Activated CD4-positive, alpha-beta T cell treated with anti-CD3 and anti-CD28 coated beads, Interleukin-2, amount 50 U/mL, for 48 hours (primary cell): ENCODE measurements around the gene LDHAL6B.

Experiments used
- DNase-seq, 2 experiments: peaks; one replicate each; pipeline ENCODE4 v3.0.0-alpha.2; 2020

Gene LDHAL6B

DNA sequence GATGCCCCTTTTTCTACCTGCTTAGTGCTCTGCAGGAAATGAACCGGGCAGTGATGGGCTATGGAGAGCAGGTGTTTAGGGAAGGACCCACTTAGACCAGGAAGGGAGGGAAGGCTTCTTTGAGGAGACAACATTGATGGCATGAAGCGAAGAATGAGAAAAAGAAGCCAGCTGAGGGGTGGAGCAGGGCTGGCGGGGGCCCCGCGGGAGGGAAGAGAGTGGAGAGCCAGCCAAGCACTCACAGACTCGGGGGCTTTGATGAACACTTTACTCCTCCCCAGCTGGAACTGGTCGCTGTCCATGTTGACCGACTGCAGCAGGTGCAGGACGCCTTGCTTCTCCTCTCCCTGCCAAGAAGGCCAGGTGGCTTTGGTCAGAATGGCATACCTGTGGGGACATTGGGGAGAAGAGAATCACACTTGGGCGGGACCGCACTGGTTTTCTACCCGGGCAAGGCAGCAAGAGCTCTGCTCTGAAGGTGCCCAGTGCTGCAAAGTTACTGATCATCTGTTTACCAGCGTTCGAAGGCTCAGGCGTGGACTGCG, 28.4 kb upstream of the LDHAL6B start:
- DNase-seq = no peak

DNA sequence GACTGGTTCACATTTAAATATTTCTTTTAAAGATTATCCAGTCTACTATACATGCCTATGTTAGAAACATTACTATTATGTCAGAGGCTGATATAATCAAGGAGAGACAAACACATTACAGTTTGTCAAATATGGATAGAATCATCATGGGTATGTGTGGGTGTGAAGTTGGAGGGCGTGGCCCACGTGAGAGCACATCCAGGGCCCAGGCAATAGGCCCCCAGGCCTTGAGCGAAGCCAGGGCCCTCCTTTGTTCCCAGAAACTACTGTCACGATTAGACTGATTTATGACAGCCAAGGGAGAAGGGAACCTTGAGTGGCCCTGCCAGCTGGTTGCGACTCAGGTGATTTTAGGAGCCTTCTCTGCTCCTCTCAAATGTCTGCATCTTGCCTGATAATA, 26.9 kb upstream of the LDHAL6B start:
- no peak for DNase-seq

DNA sequence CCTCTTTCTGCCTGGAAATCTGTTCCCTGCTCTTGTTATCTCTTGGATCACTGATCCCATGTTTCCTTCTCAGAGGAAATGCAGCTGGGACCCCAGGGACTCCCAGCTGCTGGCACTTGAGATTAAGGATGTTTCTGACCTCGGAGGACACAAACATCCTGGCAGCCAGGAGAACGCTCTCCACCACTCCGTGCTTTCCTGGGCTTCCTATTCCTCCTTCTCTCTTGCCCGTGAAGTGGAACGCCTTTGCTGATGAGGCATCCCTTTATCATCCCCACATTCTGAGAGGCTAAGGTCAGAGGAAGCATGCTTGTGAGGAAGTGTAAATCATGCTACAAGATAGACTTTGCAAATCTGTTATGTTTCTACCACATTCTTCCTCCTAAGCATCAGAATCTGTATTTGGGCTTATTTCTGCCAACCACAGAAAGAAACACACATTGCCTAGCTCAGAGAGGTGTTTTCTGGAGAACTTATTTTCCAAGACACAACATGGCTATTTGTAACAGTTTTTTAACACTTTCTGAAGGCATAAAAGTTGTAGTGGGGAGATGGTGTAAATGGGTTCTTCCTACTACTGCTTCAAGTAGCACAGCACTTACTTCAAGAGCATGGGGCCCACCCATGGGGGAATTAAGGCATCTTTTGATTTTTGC, 25.6 kb upstream of the LDHAL6B start:
- no peak for DNase-seq

DNA sequence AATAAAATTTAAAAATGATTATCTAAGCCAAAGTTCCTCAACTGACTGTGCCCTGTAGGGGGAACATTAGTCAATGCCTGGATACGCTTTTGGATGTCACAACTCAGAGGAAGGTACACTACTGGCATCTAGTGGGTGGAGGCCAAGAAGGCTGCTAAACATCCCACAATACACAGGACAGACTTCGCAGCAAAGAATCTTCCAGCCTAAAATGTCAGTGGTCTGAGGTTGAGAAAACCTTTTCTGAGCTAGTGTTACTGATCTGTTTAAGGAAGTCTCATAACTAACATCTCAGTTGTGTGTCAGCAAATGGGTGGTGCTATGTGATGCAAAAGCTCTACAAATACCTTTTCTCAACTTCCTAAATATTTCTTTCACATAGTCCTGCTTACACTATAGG, 20.9 kb upstream of the LDHAL6B start:
- no peak for DNase-seq

DNA sequence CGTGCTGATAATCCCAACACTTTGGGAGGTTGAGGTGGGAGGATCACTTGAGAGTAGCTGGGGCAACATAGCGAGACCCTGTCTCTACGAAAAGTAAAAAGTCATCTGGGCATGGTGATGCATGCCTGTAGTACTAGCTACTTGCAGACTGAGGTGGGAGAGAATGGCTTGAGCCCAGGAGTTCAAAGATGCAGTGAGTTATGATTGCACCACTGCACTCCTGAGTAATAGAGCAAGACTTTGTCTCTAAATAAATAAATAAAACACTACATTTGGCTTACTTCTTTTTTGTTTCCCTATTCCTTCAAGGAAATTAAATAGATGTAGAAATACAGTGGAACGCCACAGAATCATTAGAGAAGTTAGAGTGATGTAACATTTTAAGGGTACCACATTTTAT, 20.1 kb upstream of the LDHAL6B start:
- no peak for DNase-seq

DNA sequence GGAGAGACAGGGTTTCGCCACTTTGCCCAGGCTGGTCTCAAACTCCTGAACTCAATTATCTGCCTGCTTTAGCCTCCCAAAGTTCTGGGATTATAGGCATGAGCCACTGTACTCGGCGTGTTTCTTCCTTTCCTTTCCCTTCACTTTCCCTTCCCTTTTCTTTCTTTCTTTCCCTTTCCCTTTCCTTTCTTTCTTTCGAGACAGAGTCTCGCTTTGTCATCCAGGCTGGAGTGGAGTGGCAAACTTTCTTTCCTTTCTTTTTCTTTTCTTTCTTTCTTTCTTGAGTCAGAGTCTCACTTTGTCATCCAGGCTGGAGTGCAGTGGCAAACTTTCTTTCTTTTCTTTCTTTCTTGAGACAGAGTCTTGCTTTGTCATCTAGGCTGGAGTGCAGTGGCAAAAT, 17.4 kb upstream of the LDHAL6B start:
- no peak for DNase-seq

DNA sequence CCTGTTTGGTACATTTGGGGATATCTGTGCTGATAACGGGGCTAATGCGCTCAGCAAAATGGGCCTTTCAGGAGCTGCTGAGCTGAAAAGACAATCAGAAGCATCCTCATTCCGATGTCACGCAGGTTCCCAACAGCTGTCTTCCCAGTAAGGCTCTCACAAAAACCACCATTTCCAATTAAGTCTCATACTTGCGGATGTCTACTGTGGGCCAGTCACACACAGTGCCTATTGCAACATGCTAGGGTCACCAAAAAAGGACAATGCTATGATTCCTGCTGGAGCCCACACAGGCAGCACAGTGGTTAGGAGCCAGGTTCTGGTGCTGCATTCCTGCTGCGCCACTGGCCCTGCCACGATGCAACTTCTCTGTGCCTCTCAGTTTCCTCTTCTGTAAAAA, 16.4 kb upstream of the LDHAL6B start:
- DNase-seq = no peak

DNA sequence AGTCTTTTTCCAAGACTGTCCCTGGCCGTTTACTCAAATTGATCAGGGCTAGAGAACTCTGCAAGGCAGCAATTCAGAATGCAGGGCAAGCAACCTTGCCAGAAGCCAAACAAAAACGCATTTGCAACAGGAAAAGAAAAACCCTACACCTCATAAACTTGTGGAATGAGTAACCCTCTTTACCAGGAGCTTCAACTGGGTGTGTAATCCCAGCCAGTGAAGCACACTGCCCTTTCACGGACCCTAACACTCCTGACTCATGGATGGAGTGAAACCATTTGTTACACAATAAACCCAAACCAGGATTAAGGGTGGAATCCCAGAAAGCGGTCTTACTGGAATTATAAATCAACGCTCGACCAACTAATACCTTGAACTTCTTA, 14.8 kb upstream of the LDHAL6B start:
- no peak for DNase-seq

DNA sequence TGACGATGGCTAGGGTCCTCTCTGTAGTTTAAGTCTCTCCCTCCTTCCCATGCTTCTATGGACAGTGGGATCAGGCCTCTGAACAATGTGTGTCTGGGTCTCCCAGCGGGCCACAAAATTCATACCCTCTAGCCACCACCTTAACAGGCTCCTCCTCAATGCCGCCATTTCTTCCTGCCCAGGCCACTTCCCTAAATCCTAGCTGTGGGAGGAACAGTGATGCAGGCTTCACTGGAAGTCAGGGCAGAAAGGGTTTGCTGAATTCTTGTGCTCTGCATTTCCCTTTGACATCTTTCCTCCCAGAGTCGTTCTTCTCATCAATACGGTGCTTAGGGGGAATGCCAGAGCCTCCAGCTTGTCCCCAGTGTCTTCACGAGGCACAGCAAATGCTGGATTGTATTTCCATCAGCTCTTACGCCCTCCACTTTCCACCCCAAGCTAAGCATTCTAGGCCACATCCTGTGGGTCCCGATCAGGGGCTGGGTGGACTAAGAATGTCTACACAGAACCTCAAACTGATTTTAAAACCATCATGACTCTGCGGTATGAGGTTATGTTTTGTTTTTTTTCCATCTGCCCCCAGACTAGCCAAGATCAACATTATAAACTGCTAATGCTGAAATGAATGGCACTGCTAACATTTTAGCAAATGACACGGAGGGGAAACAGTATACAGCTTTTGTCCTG, 11.9 kb upstream of the LDHAL6B start:
- DNase-seq = no peak

DNA sequence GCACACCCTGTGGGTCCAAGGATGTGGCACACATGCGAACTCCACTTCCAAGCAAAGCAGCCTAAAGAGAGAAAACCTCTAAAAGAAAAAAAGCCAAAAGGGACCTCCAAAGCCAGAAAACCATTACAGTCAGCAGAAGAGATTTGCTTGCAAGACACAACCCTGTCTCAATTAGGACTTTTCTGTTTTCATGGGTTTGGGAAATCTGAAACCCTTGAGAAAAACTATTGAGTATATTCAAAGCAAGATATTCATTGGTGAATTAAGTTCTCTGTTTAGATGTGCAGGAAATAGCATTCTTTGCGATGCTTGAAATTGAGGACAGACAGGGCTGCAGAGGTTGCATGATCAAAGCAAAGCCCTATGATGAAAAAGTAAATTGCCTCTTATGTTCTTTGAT, 10.2 kb upstream of the LDHAL6B start:
- DNase-seq = no peak

DNA sequence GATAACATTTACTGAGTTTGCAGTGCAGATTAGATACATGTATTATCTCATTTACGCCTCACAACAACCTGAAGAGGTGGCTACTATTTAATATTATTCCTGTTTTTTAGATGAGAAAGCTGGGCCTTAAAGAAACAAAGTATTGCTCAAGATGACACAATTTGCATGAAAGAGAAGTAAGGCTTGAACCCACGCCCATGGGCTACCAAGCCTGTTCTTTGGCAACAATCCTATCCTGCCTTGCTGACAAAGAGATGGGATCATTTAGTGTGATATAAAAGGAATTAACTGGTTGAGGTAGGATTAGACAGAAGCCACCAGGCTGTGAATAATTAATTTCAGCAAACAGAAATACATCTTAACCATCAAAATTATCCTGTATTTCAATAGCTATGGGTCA, 9.2 kb upstream of the LDHAL6B start:
- no peak for DNase-seq

DNA sequence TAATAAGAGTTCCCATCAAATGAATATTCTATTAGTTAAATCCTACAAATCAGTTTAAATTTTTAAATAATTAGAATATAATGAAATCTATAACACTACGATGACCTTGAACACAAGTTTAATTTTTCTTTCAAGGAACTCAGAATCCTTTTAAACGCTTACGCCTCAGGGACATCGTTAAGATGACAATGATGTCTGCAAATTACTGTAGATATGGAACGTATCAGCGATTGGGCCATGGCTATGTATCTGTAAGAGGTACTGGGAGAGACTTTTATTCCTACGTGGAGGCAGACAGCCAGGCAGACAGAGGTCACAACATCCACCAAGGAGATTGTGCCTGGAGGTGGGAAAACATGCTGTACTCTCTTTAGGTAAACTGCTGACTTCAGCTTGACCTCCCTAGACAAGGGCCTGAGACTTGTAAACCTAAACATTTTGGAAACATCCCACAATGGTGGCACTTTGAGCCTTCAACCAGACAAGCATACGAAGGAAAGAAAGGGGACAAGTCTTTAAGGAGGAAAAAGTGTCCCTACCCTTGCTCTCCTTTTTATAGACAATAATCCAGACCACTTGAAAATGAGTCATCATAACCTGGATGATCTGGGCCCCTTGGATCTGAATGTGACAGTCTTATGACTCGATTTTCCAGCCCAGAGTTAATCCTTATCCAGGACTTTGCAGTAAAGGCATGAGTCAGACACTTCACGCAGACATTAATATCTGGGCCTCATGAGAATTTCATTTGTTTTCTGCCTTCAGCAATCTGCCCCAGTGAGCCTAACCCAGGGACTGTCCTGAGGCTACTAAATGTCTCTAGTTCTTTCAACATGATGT, 6.8 kb upstream of the LDHAL6B start:
- no peak for DNase-seq

DNA sequence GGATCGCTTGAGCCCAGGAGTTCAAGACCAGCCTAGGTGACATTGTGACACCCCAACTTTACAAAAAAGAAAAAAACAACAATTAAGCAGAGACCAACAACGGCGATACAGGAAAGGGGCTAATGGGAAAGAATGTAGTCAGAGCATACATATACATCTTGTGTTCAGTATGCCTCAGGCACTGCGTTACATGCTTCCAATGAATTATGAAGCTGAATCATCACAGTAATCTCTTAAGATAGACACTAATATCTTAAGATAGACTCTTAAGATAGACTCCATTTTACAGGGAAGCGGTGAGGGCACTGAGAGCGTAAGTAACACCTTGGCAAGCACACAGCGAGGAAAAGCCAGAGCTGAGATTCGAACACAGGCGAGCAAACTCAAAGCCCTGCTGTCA, 6.1 kb upstream of the LDHAL6B start:
- DNase-seq = no peak

DNA sequence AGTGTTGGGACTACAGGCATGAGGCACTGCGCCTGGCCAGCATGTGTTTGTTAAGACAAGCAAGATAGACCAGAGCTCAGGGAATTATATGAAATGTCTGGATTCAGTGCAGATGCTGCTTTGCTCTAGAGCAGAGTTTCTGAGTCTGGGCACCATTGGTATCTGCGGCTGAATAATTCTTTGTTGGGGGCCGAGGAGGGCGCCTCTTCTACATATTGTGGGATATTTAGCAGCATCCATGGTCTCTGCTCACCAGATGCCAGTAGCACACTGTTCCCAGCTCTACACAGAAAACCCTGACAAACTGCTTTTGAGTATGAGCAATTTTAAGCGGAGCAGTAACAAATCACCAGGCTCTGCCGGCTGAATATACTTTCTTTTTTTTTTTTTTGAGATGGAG, 3.6 kb upstream of the LDHAL6B start:
- DNase-seq = no peak

DNA sequence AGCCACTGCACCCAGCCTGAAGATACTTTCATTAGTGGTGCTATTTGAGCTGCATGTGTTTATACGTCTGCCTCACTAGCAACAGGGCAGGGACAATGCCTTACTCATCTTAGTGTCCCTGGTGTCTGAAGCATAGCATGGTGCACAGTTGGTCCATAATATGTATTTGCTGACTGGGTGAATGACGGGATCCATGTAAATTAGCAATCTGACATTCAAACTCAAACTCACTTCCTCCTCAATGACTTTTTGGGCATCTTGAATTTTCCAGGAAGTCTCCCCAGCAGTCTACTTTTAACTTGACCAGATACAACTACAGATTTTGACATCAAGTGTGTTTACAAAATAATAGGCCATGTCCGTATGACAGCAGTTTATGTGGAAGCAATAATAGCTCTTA, 3.0 kb upstream of the LDHAL6B start:
- DNase-seq = no peak

DNA sequence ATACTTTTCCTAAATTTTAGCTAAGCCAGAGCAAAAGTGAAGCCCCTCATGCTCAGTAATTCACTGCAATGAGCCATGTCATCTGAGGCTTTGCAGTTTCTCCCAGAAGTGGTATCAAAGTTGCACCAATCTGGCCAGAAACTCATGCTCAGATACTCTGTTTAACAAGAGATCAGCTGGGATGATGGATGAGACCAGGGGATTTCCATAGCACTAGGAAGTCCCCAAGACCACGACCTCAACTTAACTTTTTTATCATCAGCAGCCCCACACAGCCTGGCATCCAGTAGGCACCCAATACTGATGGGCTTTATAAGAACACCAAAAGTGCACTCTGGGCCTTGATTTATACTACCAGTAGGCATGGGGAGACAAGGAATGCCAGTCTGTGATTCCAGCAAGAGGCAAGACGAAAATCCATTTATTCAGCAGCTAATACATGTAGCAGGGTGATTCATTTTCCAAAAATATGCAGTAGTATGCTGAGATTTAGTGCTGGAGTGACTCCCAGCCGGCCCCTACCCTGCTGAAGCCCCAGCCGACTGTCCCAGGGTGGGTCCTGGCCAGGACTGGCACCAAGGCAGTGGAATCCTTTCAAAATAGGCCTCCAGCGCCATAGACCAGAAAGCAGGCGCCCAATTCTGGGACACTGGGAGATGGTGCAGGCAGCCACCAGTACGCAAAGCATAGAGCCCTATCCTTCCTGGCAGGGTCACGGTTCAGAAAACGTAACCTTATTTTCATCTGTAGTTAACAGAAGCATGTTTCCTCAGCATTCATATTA, 612 bp upstream of the LDHAL6B start:
- DNase-seq = no peak

DNA sequence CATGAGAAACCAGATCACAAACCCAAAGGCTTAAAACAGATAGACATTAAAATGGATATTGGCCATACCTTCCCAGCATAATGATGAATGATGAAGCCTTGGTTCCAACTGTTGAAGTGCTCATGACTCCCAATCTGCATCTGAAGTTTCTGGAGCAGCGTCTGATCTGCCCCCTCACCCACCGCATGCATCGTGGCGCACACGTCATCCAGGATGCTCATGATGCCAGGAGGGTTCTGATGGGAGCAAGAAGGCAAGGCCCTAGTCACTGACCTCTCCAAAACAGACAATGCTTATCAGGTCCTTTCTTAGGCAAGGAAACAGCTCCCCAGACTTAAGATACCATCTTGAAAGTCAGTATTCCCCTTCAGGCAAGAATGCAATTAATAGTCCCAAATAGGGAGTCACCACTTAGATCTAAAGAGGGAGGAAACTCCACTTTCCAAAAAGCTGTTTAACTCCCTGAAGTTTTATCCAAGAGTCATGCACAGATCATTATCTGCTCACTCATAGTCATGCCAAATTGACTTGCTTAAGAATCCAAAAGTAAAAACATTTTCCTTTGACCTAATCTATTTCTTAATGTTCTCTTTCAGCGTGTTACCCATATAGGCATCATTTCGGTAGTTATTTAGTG, 2.1 kb downstream of the LDHAL6B start:
- no peak for DNase-seq

DNA sequence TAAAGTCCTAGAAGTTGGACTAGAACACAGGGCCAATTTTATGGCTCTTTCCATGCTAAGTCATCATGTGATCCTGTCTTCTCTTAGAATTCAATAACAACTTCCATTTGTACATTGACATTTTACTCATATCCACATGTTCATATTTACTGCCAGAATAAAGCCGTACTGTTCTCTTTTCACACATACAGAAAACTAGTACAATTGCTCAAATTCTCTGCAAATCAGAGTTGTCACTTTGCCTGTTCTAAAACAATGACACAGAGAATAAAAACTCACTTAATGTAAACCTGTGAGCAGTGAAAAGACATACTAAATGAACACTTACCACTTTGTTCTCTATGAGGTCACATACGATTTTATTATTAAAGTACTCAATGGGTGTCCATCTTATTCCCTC, 3.5 kb downstream of the LDHAL6B start:
- DNase-seq = no peak

DNA sequence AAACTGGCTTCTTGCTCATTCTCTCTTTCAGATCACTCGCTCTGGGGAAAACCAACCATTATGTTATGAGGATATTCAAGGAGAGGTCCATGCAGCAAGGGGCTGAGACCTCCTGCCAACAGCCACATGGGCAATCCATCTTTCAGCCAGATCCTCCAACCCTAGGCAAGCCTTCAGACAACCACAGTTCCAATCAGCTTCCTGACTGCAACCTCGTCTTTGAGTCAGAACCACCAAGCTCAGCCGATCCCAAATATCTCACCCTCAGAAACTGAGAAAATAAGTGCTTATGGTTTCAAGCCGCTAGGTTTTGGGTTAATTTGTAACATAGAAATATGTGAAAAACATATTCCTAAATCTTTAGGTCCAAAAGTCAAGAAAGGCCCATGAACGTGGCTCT, 10.3 kb downstream of the LDHAL6B start:
- no peak for DNase-seq

DNA sequence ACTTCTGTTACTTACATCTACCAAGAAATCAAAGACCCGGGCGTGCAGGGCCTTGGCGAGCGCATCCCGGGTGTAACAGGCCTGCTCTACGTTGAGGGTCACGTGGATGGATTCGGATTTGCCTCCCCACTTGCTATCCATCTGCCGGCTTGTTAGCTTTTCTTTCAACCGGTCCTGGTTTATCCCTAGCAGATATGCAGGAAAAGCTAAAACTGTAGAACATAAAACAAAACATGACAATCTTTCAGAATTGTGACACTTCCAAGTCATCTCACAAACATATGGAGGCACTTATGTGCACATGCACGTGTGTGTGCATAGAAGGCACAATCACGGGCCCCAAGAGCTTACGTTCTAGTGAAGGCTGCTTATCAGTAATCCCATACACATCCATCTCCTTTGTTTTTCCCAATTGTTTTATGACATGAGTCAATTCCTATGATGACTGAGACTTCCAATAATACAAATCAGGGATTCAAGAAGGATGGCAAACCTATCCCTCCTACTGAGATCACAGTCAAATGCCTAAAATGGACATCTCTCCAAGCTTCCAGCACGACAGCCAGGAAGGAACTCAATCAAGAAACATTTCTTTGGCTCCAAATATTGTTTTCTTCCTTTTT, 11.3 kb downstream of the LDHAL6B start:
- DNase-seq = no peak

DNA sequence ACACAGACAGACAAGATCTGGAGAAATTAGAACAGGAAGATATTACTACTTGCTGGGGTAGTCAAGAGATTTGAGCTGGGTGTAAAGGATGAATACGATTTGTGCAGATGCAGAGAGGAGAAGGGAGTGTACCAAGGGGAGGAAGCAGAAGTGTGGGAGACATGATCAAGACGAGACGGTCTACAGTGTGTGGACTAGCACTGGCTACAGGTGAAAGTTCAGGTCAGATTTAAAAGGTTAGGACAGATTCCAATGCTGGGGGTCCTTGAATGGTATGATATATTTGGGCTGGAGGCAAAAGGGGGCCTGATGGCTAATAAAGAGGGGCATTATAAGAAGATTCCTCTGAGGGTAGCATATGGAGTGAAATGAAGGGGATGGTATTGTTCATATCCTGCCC, 12.1 kb downstream of the LDHAL6B start:
- no peak for DNase-seq
